Measurements from ENCODE around the gene SNX25. TPM values are rescaled to one million over a fixed set of nuclear protein-coding genes. Genes with fewer than 3 reads are reported as not detected.
A peak's percentile ranks its signal among the peaks of the same experiment; 100 is the strongest.

The SNX25 gene
- total and polyA plus RNA-seq, 2 donors (not counting 1 experiment from before 2014, with no cell fraction given): 11.1 to 32.9 TPM

- Histone ChIP-seq H2AFZ (ENCODE audit: low read length) (peak overlapping the region; percentile 90), H3K27me3 (ENCODE audit: control insufficient read depth, insufficient read depth, low read length) (no peaks in the 10 kb centered on the region), H3K79me2 (ENCODE audit: control insufficient read depth, insufficient read depth, low read length) (peaks cover 36% of the 10 kb centered on the region), H3K4me1 (ENCODE audit: control insufficient read depth, extremely low read depth, insufficient read depth, low read length) (no peaks in the 10 kb centered on the region), H3K9me3 (ENCODE audit: control insufficient read depth, insufficient read depth, low read depth, low read length) (no peaks in the 10 kb centered on the region), H4K20me1 (ENCODE audit: control insufficient read depth, extremely low read depth, insufficient read depth, low read length) (no peaks in the 10 kb centered on the region), H3K27ac (ENCODE audit: insufficient read depth, low read length) (peak overlapping the region; percentile 81), H3K4me3 (replicated peaks in 1 of 4; ENCODE audit: control extremely low read depth in 1 of 4, insufficient read depth in 1 of 4, low read depth in 3 of 4, low read length in 4 of 4) (peak overlapping the region; percentile 70 to 91 (median 86)), H3K4me2 (ENCODE audit: extremely low read depth, insufficient read depth, low read length) (peak overlapping the region; percentile 79), H3K36me3 (ENCODE audit: control insufficient read depth, insufficient read depth, low read length) (no peaks in the 10 kb centered on the region), H3K9ac (ENCODE audit: insufficient read depth, low read length) (peak overlapping the region; percentile 63)
- TF ChIP-seq EZH2 (IDR thresholded peaks at IDR 0.05; ENCODE audit: low read length, missing control alignments): no peak
- DNase-seq (ENCODE audit: low read depth in 2 of 2): peak; percentile 60 to 63
Observed at GRCh38 chr4:185210102-185210981, 944 bp downstream of the SNX25 start.

DNA sequence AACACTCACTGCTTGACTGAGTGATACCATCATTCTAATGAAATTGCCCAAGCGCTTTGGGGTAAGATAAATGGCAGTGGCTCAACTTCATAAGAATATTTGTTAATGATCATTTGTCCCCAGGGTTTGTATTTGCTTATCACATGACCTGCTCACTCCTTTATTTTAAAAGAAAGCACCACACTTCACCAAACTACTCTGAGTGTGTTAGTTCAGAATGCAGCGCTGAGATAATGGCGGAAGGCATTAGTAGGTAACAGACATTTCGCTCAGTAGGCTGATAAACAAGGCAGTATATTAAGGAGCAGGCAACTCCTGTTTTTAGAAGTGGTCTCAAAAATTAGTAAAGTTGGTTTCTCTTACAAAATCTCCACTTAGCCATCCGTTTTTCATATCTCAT, 1.6 kb downstream of the SNX25 start:
- H3K27ac ChIP-seq (ENCODE audit: insufficient read depth, low read length): peak overlapping the region; percentile 81
- no peaks in the 10 kb centered on the region for H3K27me3 ChIP-seq (ENCODE audit: control insufficient read depth, insufficient read depth, low read length)
- H3K4me3 ChIP-seq (replicated peaks in 1 of 4; ENCODE audit: control extremely low read depth in 1 of 4, insufficient read depth in 1 of 4, low read depth in 3 of 4, low read length in 4 of 4): peak overlapping the region; percentile 70 to 91 (median 86)
- no peak for TF ChIP-seq EZH2 (IDR thresholded peaks at IDR 0.05; ENCODE audit: low read length, missing control alignments)
- TF ChIP-seq, protein P1, sequence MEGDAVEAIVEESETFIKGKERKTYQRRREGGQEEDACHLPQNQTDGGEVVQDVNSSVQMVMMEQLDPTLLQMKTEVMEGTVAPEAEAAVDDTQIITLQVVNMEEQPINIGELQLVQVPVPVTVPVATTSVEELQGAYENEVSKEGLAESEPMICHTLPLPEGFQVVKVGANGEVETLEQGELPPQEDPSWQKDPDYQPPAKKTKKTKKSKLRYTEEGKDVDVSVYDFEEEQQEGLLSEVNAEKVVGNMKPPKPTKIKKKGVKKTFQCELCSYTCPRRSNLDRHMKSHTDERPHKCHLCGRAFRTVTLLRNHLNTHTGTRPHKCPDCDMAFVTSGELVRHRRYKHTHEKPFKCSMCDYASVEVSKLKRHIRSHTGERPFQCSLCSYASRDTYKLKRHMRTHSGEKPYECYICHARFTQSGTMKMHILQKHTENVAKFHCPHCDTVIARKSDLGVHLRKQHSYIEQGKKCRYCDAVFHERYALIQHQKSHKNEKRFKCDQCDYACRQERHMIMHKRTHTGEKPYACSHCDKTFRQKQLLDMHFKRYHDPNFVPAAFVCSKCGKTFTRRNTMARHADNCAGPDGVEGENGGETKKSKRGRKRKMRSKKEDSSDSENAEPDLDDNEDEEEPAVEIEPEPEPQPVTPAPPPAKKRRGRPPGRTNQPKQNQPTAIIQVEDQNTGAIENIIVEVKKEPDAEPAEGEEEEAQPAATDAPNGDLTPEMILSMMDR (conservative IDR thresholded peaks at IDR 0.05 in 1 of 2, IDR thresholded peaks at IDR 0.05 in 1 of 2; ENCODE audit: low read depth in 1 of 2, low read length in 2 of 2): no peak
- no peaks in the 10 kb centered on the region for H3K4me1 ChIP-seq (ENCODE audit: control insufficient read depth, extremely low read depth, insufficient read depth, low read length)
- no peaks in the 10 kb centered on the region for H3K9me3 ChIP-seq (ENCODE audit: control insufficient read depth, insufficient read depth, low read depth, low read length)
- peak overlapping the region; percentile 79 for H3K4me2 ChIP-seq (ENCODE audit: extremely low read depth, insufficient read depth, low read length)
- H3K9ac ChIP-seq (ENCODE audit: insufficient read depth, low read length): peak overlapping the region; percentile 63
- H3K79me2 ChIP-seq (ENCODE audit: control insufficient read depth, insufficient read depth, low read length): peaks cover 36% of the 10 kb centered on the region
- H3K36me3 ChIP-seq (ENCODE audit: control insufficient read depth, insufficient read depth, low read length): no peaks in the 10 kb centered on the region
- peak in 1 of 2 donors; percentile 20 for DNase-seq (ENCODE audit: low read depth in 2 of 2)
- H2AFZ ChIP-seq (ENCODE audit: low read length): peak overlapping the region; percentile 90
- H4K20me1 ChIP-seq (ENCODE audit: control insufficient read depth, extremely low read depth, insufficient read depth, low read length): no peaks in the 10 kb centered on the region

DNA sequence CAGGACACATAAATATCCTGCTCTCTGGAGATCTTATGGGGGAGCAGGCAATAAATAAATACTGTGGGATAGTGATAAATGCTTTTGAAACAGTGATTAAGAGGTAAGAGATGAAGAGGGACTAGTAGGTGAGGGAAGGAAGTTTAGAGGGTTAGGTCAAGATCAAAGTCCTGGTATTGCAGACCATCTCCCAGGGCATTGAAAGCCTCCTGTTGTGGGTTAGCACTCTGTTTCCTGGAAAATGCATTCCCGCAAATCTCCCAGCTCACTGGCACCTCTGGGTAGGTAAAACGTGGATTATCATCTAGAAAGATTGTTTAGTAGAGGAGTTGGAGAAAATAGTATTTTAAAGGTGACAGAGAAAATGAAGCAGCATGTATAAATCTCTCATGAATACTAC, 2.2 kb downstream of the SNX25 start:
- H3K27ac ChIP-seq (ENCODE audit: insufficient read depth, low read length): no peak overlapping the region
- DNase-seq (ENCODE audit: low read depth in 2 of 2): no peak
- TF ChIP-seq, protein P1 (conservative IDR thresholded peaks at IDR 0.05 in 1 of 2, IDR thresholded peaks at IDR 0.05 in 1 of 2; ENCODE audit: low read depth in 1 of 2, low read length in 2 of 2): no peak
- TF ChIP-seq EZH2 (IDR thresholded peaks at IDR 0.05; ENCODE audit: low read length, missing control alignments): no peak
- H4K20me1 ChIP-seq (ENCODE audit: control insufficient read depth, extremely low read depth, insufficient read depth, low read length): no peaks in the 10 kb centered on the region
- peak overlapping the region; percentile 79 for H3K4me2 ChIP-seq (ENCODE audit: extremely low read depth, insufficient read depth, low read length)
- peaks cover 36% of the 10 kb centered on the region for H3K79me2 ChIP-seq (ENCODE audit: control insufficient read depth, insufficient read depth, low read length)
- H3K36me3 ChIP-seq (ENCODE audit: control insufficient read depth, insufficient read depth, low read length): no peaks in the 10 kb centered on the region
- no peak overlapping the region for H2AFZ ChIP-seq (ENCODE audit: low read length)
- H3K9ac ChIP-seq (ENCODE audit: insufficient read depth, low read length): no peak overlapping the region
- peak overlapping the region in 3 of 4 experiments; percentile 86 to 91 (median 87) for H3K4me3 ChIP-seq (replicated peaks in 1 of 4; ENCODE audit: control extremely low read depth in 1 of 4, insufficient read depth in 1 of 4, low read depth in 3 of 4, low read length in 4 of 4)
- H3K9me3 ChIP-seq (ENCODE audit: control insufficient read depth, insufficient read depth, low read depth, low read length): no peaks in the 10 kb centered on the region
- no peaks in the 10 kb centered on the region for H3K27me3 ChIP-seq (ENCODE audit: control insufficient read depth, insufficient read depth, low read length)
- H3K4me1 ChIP-seq (ENCODE audit: control insufficient read depth, extremely low read depth, insufficient read depth, low read length): no peaks in the 10 kb centered on the region
